ENCODE results near the gene CNTN4.

- TF ChIP-seq, protein P1, sequence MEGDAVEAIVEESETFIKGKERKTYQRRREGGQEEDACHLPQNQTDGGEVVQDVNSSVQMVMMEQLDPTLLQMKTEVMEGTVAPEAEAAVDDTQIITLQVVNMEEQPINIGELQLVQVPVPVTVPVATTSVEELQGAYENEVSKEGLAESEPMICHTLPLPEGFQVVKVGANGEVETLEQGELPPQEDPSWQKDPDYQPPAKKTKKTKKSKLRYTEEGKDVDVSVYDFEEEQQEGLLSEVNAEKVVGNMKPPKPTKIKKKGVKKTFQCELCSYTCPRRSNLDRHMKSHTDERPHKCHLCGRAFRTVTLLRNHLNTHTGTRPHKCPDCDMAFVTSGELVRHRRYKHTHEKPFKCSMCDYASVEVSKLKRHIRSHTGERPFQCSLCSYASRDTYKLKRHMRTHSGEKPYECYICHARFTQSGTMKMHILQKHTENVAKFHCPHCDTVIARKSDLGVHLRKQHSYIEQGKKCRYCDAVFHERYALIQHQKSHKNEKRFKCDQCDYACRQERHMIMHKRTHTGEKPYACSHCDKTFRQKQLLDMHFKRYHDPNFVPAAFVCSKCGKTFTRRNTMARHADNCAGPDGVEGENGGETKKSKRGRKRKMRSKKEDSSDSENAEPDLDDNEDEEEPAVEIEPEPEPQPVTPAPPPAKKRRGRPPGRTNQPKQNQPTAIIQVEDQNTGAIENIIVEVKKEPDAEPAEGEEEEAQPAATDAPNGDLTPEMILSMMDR (IDR thresholded peaks at IDR 0.05; ENCODE audit: low read depth, low read length, missing input control), result no peak
- TF ChIP-seq MAX (IDR thresholded peaks at IDR 0.05) (no peak), GABPA (IDR thresholded peaks at IDR 0.05 in 1 of 2, conservative IDR thresholded peaks at IDR 0.05 in 1 of 2) (no peak), RAD21 (IDR thresholded peaks at IDR 0.05) (no peak), REST (IDR thresholded peaks at IDR 0.05) (no peak), YY1 (IDR thresholded peaks at IDR 0.05) (no peak), EGR1 (IDR thresholded peaks at IDR 0.05; ENCODE audit: low read depth in 2 of 2) (no peak)
- TF ChIP-seq, protein P2, sequence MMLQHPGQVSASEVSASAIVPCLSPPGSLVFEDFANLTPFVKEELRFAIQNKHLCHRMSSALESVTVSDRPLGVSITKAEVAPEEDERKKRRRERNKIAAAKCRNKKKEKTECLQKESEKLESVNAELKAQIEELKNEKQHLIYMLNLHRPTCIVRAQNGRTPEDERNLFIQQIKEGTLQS (IDR thresholded peaks at IDR 0.05), result no peak
- TF ChIP-seq, protein P3, sequence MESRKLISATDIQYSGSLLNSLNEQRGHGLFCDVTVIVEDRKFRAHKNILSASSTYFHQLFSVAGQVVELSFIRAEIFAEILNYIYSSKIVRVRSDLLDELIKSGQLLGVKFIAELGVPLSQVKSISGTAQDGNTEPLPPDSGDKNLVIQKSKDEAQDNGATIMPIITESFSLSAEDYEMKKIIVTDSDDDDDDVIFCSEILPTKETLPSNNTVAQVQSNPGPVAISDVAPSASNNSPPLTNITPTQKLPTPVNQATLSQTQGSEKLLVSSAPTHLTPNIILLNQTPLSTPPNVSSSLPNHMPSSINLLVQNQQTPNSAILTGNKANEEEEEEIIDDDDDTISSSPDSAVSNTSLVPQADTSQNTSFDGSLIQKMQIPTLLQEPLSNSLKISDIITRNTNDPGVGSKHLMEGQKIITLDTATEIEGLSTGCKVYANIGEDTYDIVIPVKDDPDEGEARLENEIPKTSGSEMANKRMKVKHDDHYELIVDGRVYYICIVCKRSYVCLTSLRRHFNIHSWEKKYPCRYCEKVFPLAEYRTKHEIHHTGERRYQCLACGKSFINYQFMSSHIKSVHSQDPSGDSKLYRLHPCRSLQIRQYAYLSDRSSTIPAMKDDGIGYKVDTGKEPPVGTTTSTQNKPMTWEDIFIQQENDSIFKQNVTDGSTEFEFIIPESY (IDR thresholded peaks at IDR 0.05), result no peak
Measured at GRCh38 chr3:2927259-2927658, 828.6 kb downstream of the CNTN4 start.

All from liver (tissue), 3 donors.